8988T (cell line): Measurements from ENCODE around the gene PRRC2A.

ENCODE experiments used
- DNase-seq: peaks from one replicate; pipeline ENCODE4 v3.0.0; 2011

The PRRC2A gene

GRCh38 chr6:31654574-31655348 is 34.2 kb downstream of the PRRC2A start:
- DNase-seq: no peak

- no peak for DNase-seq
Measured at GRCh38 chr6:31655349-31656237, 35.1 kb downstream of the PRRC2A start, which contains the start of gene APOM. APOM (plus strand) TSS chr6:31655894; CDS start chr6:31655967, 73 bp downstream.

- no peak for DNase-seq
Measured at GRCh38 chr6:31657406-31658157, 37.1 kb downstream of the PRRC2A start.

- DNase-seq: no peak
Measured at GRCh38 chr6:31658158-31658688, 37.7 kb downstream of the PRRC2A start.

GRCh38 chr6:31658983-31659648 is 38.6 kb downstream of the PRRC2A start:
- DNase-seq: no peak

- no peak for DNase-seq
Measured at GRCh38 chr6:31659649-31660380, 39.3 kb downstream of the PRRC2A start.

- DNase-seq: peak; percentile 96
Measured at GRCh38 chr6:31660381-31661261, 40.1 kb downstream of the PRRC2A start, which contains the start of gene C6orf47. C6orf47 (minus strand) TSS chr6:31660778; CDS start chr6:31659947, 831 bp downstream.

GRCh38 chr6:31661262-31662123 is 41.0 kb downstream of the PRRC2A start:
- DNase-seq: no peak

GRCh38 chr6:31662124-31662723 is 41.7 kb downstream of the PRRC2A start:
- no peak for DNase-seq

- DNase-seq: no peak
Measured at GRCh38 chr6:31663126-31663960, 42.8 kb downstream of the PRRC2A start.

GRCh38 chr6:31663961-31664789 is 43.7 kb downstream of the PRRC2A start:
- DNase-seq: peak; percentile 70

- DNase-seq: peak; percentile 53
Measured at GRCh38 chr6:31664790-31665500, 44.4 kb downstream of the PRRC2A start, which contains the start of gene GPANK1. GPANK1 (minus strand) TSS chr6:31664997; CDS start chr6:31664478, 519 bp downstream.

GRCh38 chr6:31665501-31666336 is 45.2 kb downstream of the PRRC2A start, which contains the start of gene CSNK2B:
CSNK2B (plus strand) TSS chr6:31666080; CDS start chr6:31666832, 752 bp downstream.
- peak; percentile 95 for DNase-seq

- no peak for DNase-seq
Measured at GRCh38 chr6:31666337-31666965, 45.9 kb downstream of the PRRC2A start.
